Measurements from ENCODE around the gene NLRX1. TPM values are rescaled to one million over a fixed set of nuclear protein-coding genes. Genes with fewer than 3 reads are reported as not detected.
A peak's percentile ranks its signal among the peaks of the same experiment; 100 is the strongest.

Gene NLRX1
- total and polyA plus RNA-seq, 2 donors (not counting 3 experiments of a cell fraction or from before 2014, with no cell fraction given), result 15.1 to 15.5 TPM

- Histone ChIP-seq H3K4me3 (replicated peaks in 1 of 3; ENCODE audit: insufficient read depth in 1 of 3, low read depth in 1 of 3, low read length in 3 of 3) (no peak overlapping the region), H3K27me3 (ENCODE audit: control insufficient read depth in 2 of 2, insufficient read depth in 2 of 2, low read length in 2 of 2) (no peaks in the 10 kb centered on the region), H4K20me1 (replicated peaks; ENCODE audit: control insufficient read depth, extremely low read depth, insufficient read depth, low read length) (no peaks in the 10 kb centered on the region), H3K9me1 (replicated peaks; ENCODE audit: control insufficient read depth, extremely low read depth, insufficient read depth, low read length) (no peaks in the 10 kb centered on the region), H3K79me2 (ENCODE audit: control insufficient read depth, insufficient read depth, low read length) (no peaks in the 10 kb centered on the region), H3K9me3 (replicated peaks; ENCODE audit: control insufficient read depth, insufficient read depth, low read length) (no peaks in the 10 kb centered on the region), H3K27ac (ENCODE audit: insufficient read depth, low read depth, low read length) (no peak overlapping the region), H3K9ac (replicated peaks; ENCODE audit: extremely low read depth, insufficient read depth, low read length) (no peak overlapping the region), H3K4me1 (ENCODE audit: control insufficient read depth, extremely low read depth, insufficient read depth, low read length) (no peaks in the 10 kb centered on the region), H2AFZ (ENCODE audit: low read depth, low read length) (no peak overlapping the region), H3K4me2 (ENCODE audit: insufficient read depth, low read length) (no peak overlapping the region), H3K36me3 (ENCODE audit: control insufficient read depth in 2 of 2, extremely low read depth in 1 of 2, insufficient read depth in 2 of 2, low read length in 2 of 2) (no peaks in the 10 kb centered on the region)
- DNase-seq (ENCODE audit: low read depth, low spot score), result peak; percentile 81
- ChIA-PET CTCF (interaction anchor here (0.8 to 5.0 kb wide), 25 partner anchors 10 to 266 kb away, joined by 3 to 59 read pairs (median 4); partner anchors contain the start of genes ABCG4, C2CD2L, CBL and DPAGT1), POLR2A (interaction anchor here (2.2 kb wide), 1 partner anchor 102 kb away, joined by 8 read pairs; a partner anchor contains a TSS)
- dilution Hi-C loops (cut with MboI; ENCODE audit: extremely low pct_ligation_motif_present, low sequenced_read_pairs) (no loop called here), intact Hi-C loops (cut with micrococcal nuclease) (loop anchor here (1.0 to 2.0 kb wide), 6 partner anchors 29 to 140 kb away; partner anchors contain the start of genes HYOU1 and NLRX1)
- FAIRE-seq, result peak; percentile 85
- no TSS peak for BruUV-seq (replicated peaks)
- TF ChIP-seq CTCF (IDR thresholded peaks at IDR 0.05; ENCODE audit: extremely low read depth in 1 of 2, insufficient read depth in 1 of 2, low read depth in 1 of 2, low read length in 2 of 2), result peak; percentile 69 to 70
- TF ChIP-seq GATA2 (IDR thresholded peaks at IDR 0.05; ENCODE audit: insufficient read depth, insufficient read length, low read depth, low read length), result no peak
- TF ChIP-seq JUN (IDR thresholded peaks at IDR 0.05; ENCODE audit: borderline replicate concordance, insufficient read depth, insufficient read length, low read depth), result no peak
These were observed 28.4 kb downstream of the NLRX1 start for GRCh38 chr11:119196833-119197483.

GRCh38 chr11:119198925-119199324 lies 30.4 kb downstream of the NLRX1 start:
- Histone ChIP-seq H3K36me3 (ENCODE audit: control insufficient read depth in 2 of 2, extremely low read depth in 1 of 2, insufficient read depth in 2 of 2, low read length in 2 of 2) (no peaks in the 10 kb centered on the region), H3K27ac (ENCODE audit: insufficient read depth, low read depth, low read length) (no peak overlapping the region), H3K9me1 (replicated peaks; ENCODE audit: control insufficient read depth, extremely low read depth, insufficient read depth, low read length) (no peaks in the 10 kb centered on the region), H3K79me2 (ENCODE audit: control insufficient read depth, insufficient read depth, low read length) (no peaks in the 10 kb centered on the region), H3K9ac (replicated peaks; ENCODE audit: extremely low read depth, insufficient read depth, low read length) (no peak overlapping the region), H3K4me1 (ENCODE audit: control insufficient read depth, extremely low read depth, insufficient read depth, low read length) (no peaks in the 10 kb centered on the region), H3K4me2 (ENCODE audit: insufficient read depth, low read length) (no peak overlapping the region), H2AFZ (ENCODE audit: low read depth, low read length) (no peak overlapping the region), H4K20me1 (replicated peaks; ENCODE audit: control insufficient read depth, extremely low read depth, insufficient read depth, low read length) (no peaks in the 10 kb centered on the region), H3K9me3 (replicated peaks; ENCODE audit: control insufficient read depth, insufficient read depth, low read length) (no peaks in the 10 kb centered on the region), H3K27me3 (ENCODE audit: control insufficient read depth in 2 of 2, insufficient read depth in 2 of 2, low read length in 2 of 2) (no peaks in the 10 kb centered on the region), H3K4me3 (replicated peaks in 1 of 3; ENCODE audit: insufficient read depth in 1 of 3, low read depth in 1 of 3, low read length in 3 of 3) (no peak overlapping the region)
- ChIA-PET CTCF (interaction anchor here (1.6 to 5.0 kb wide), 2 partner anchors 30 to 55 kb away, joined by 4 to 59 read pairs; no protein-coding TSS in a partner anchor), POLR2A (no interaction called here)
- dilution Hi-C loops (cut with MboI; ENCODE audit: extremely low pct_ligation_motif_present, low sequenced_read_pairs) (no loop called here), intact Hi-C loops (cut with micrococcal nuclease) (no loop called here)
- DNase-seq (ENCODE audit: low read depth, low spot score), result no peak
- TF ChIP-seq MAX (IDR thresholded peaks at IDR 0.05; ENCODE audit: insufficient read depth, insufficient read length), result no peak
- no peak for TF ChIP-seq POLR2AphosphoS5 (IDR thresholded peaks at IDR 0.05; ENCODE audit: insufficient read depth, low read depth, low read length)
- no peak for TF ChIP-seq JUN (IDR thresholded peaks at IDR 0.05; ENCODE audit: borderline replicate concordance, insufficient read depth, insufficient read length, low read depth)
- no peak for TF ChIP-seq GATA2 (IDR thresholded peaks at IDR 0.05; ENCODE audit: insufficient read depth, insufficient read length, low read depth, low read length)
- no peak for TF ChIP-seq CTCF (IDR thresholded peaks at IDR 0.05; ENCODE audit: extremely low read depth in 1 of 2, insufficient read depth in 1 of 2, low read depth in 1 of 2, low read length in 2 of 2)
- no peak for TF ChIP-seq POLR2A (IDR thresholded peaks at IDR 0.05; ENCODE audit: low read depth, low read length)
- no peak for TF ChIP-seq EZH2 (IDR thresholded peaks at IDR 0.05; ENCODE audit: borderline replicate concordance, low read depth, low read length, severe bottlenecking)
- no peak for TF ChIP-seq FOS (IDR thresholded peaks at IDR 0.05; ENCODE audit: borderline replicate concordance, insufficient read depth, low read length)
- no peak for TF ChIP-seq MYC (IDR thresholded peaks at IDR 0.05; ENCODE audit: low read depth, low read length)
- BruUV-seq (replicated peaks), result no TSS peak
- no peak for FAIRE-seq
